ENCODE measurements around the gene RNF146.

Gene RNF146

DNA sequence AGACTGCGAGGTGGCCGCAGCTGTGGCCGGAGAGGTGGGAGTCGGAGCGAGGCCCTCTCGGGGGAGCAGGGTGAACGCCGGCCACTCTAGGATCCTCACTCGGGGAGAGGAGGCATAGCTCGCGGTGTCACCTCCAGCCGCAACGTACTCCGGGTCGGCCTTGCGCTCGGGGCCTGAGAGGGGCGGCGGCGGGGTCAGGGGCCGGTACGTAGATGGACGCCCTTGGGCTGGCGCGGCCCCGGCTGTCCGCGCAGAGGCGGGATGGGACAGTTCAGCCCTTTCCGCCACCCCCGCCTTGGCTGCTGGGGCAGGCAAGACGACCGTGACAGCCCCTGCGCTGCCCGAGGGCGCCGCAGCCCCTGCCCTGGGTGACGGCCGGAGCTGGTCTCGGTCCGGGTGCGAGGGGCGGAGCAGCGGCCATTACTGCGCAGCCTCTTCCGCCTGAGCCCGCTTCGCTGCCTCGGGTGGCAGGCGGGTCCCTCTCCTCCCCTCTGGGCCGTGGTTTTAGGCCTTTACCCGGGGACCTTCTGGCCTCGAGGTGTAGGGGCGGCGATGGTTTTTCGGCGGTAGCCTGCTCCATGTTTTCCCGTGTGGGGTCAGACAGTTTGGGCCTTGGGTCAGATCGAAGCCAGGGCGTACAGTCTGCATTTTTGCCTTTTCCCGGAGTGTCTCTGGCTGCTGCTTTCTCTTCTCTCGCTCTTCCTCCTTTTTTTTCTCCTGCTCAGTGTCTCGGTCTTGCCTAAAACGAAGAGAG lies 405 bp downstream of the RNF146 start:
- DNase-seq (peak; percentile 54), ATAC-seq (ENCODE audit: insufficient read depth, low read depth) (peak; percentile 69)
- Histone ChIP-seq H3K4me2 (ENCODE audit: insufficient read depth, low read length) (peak overlapping the region; percentile 76), H3K36me3 (ENCODE audit: insufficient read depth, low read length) (no peaks in the 10 kb centered on the region; the same call in 1 of the 2 replicates), H3K9ac (ENCODE audit: low read depth, low read length) (peak overlapping the region; percentile 99), H3K4me3 (ENCODE audit: low read depth in 1 of 2, low read length in 2 of 2) (peak overlapping the region; percentile 50 to 92), H3K79me2 (ENCODE audit: insufficient read depth, low read length) (peaks cover 54% of the 10 kb centered on the region), H3K27ac (ENCODE audit: low read length) (peak overlapping the region; percentile 95), H3K27me3 (ENCODE audit: insufficient read depth, low read length, poor library complexity) (no peaks in the 10 kb centered on the region), H3K9me3 (ENCODE audit: insufficient read depth, low read length, severe bottlenecking) (no peaks in the 10 kb centered on the region), H2AFZ (ENCODE audit: low read depth, low read length) (peak overlapping the region; percentile 99), H3K4me1 (ENCODE audit: insufficient read depth, low read length) (peaks cover 35% of the 10 kb centered on the region), H4K20me1 (ENCODE audit: insufficient read depth, low read length) (peaks cover 6% of the 10 kb centered on the region; the same call in 1 of the 2 replicates)
- TF ChIP-seq EZH2 (IDR thresholded peaks at IDR 0.05; ENCODE audit: borderline replicate concordance, low read depth, low read length, severe bottlenecking), result no peak
- TF ChIP-seq, protein P1, sequence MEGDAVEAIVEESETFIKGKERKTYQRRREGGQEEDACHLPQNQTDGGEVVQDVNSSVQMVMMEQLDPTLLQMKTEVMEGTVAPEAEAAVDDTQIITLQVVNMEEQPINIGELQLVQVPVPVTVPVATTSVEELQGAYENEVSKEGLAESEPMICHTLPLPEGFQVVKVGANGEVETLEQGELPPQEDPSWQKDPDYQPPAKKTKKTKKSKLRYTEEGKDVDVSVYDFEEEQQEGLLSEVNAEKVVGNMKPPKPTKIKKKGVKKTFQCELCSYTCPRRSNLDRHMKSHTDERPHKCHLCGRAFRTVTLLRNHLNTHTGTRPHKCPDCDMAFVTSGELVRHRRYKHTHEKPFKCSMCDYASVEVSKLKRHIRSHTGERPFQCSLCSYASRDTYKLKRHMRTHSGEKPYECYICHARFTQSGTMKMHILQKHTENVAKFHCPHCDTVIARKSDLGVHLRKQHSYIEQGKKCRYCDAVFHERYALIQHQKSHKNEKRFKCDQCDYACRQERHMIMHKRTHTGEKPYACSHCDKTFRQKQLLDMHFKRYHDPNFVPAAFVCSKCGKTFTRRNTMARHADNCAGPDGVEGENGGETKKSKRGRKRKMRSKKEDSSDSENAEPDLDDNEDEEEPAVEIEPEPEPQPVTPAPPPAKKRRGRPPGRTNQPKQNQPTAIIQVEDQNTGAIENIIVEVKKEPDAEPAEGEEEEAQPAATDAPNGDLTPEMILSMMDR (IDR thresholded peaks at IDR 0.05; ENCODE audit: borderline replicate concordance, extremely low read depth, low read length, poor library complexity, severe bottlenecking), result no peak

DNA sequence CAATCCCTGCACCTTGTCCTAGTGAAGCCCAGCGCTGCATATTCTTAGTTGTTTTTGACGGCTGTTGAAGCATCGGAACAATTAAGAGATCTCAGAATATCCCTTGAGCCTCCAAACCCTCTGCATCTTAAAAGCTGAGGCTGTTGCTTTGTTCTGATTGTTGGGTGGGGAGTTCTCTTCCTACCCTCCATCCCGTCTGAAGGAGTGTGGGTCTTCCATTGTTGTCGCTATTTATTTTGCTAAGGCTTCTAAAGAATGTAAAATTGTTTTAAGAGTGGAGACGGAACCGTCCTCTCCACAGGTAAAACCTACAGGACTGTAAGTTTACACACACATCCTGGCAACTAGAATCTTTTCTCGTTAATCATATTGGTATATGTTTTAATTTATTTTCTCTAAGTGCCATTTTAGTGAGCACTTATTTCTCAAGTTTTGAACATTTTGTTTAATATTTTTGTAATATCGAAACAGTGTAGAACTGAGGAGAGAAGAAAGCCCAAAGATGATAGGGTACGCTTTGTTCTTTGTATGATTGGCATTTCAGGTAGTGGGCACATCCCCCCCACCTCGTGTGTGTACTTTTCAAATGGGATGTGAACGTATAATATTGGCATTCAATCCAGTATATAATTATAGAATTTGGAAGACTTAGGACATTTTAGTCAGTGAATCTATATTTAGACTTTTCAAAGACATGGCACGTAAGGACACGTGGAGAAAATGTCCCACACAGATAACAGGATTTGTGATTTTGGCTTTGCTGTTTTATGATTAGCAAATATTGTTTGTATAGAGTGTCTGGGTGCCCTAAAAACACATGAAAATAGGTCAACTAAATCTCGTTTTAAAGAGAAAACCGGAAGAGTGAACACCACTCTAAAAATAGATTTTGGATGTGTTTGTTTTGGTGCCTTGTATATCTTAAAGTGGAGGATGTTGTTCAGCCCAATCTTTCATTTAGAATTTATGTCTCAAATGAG lies 1.3 kb downstream of the RNF146 start:
- peaks cover 13% of the 10 kb centered on the region; the same call in 1 of the 2 replicates for H4K20me1 ChIP-seq (ENCODE audit: insufficient read depth, low read length)
- H3K4me1 ChIP-seq (ENCODE audit: insufficient read depth, low read length), result peaks cover 35% of the 10 kb centered on the region
- H3K9ac ChIP-seq (ENCODE audit: low read depth, low read length), result peak overlapping the region; percentile 99
- H3K79me2 ChIP-seq (ENCODE audit: insufficient read depth, low read length), result peaks cover 63% of the 10 kb centered on the region
- peak overlapping the region; percentile 76 for H3K4me2 ChIP-seq (ENCODE audit: insufficient read depth, low read length)
- no peaks in the 10 kb centered on the region; the same call in 1 of the 2 replicates for H3K36me3 ChIP-seq (ENCODE audit: insufficient read depth, low read length)
- peak overlapping the region; percentile 95 for H3K27ac ChIP-seq (ENCODE audit: low read length)
- H2AFZ ChIP-seq (ENCODE audit: low read depth, low read length), result peak overlapping the region; percentile 99
- no peaks in the 10 kb centered on the region for H3K27me3 ChIP-seq (ENCODE audit: insufficient read depth, low read length, poor library complexity)
- no peaks in the 10 kb centered on the region for H3K9me3 ChIP-seq (ENCODE audit: insufficient read depth, low read length, severe bottlenecking)
- TF ChIP-seq, protein P1 (IDR thresholded peaks at IDR 0.05; ENCODE audit: borderline replicate concordance, extremely low read depth, low read length, poor library complexity, severe bottlenecking), result no peak
- TF ChIP-seq EZH2 (IDR thresholded peaks at IDR 0.05; ENCODE audit: borderline replicate concordance, low read depth, low read length, severe bottlenecking), result no peak
- DNase-seq (no peak), ATAC-seq (ENCODE audit: insufficient read depth, low read depth) (no peak)
- peak overlapping the region; percentile 50 to 92 for H3K4me3 ChIP-seq (ENCODE audit: low read depth in 1 of 2, low read length in 2 of 2)

DNA sequence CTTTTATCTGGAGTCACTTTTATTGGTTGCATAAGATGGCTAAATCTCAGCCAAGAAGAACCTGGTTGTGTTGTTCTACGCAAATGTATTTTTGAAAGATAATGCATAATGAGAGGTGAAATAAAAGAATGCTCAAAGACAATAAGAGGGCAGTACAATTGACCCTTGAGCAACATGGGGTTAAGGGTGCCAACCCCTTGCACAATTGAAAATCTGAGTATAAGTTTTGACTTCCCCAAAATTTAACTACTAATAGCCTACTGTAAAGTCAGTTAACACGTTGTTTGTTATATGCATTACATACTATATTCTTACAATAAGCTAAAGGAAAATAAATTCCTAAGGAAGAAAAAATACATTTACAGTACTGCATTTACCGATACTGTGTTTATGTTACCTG lies 5.9 kb downstream of the RNF146 start:
- Histone ChIP-seq H2AFZ (ENCODE audit: low read depth, low read length) (no peak overlapping the region), H3K4me2 (ENCODE audit: insufficient read depth, low read length) (no peak overlapping the region), H3K4me3 (ENCODE audit: low read depth in 1 of 2, low read length in 2 of 2) (no peak overlapping the region), H3K9me3 (ENCODE audit: insufficient read depth, low read length, severe bottlenecking) (no peaks in the 10 kb centered on the region), H3K79me2 (ENCODE audit: insufficient read depth, low read length) (peaks cover 76% of the 10 kb centered on the region), H3K9ac (ENCODE audit: low read depth, low read length) (no peak overlapping the region), H3K27me3 (ENCODE audit: insufficient read depth, low read length, poor library complexity) (no peaks in the 10 kb centered on the region), H3K36me3 (ENCODE audit: insufficient read depth, low read length) (no peaks in the 10 kb centered on the region), H3K4me1 (ENCODE audit: insufficient read depth, low read length) (peaks cover 19% of the 10 kb centered on the region), H4K20me1 (ENCODE audit: insufficient read depth, low read length) (peaks cover 26% of the 10 kb centered on the region; the same call in 1 of the 2 replicates), H3K27ac (ENCODE audit: low read length) (no peak overlapping the region)
- DNase-seq (no peak), ATAC-seq (ENCODE audit: insufficient read depth, low read depth) (no peak)
- TF ChIP-seq EZH2 (IDR thresholded peaks at IDR 0.05; ENCODE audit: borderline replicate concordance, low read depth, low read length, severe bottlenecking), result no peak
- TF ChIP-seq, protein P1 (IDR thresholded peaks at IDR 0.05; ENCODE audit: borderline replicate concordance, extremely low read depth, low read length, poor library complexity, severe bottlenecking), result no peak

All from DND-41 (cell line).